Activated CD4-positive, alpha-beta T cell treated with anti-CD3 and anti-CD28 coated beads for 36 hours (primary cell): ENCODE measurements around the gene ADH7. TPM values are rescaled to one million over a fixed set of nuclear protein-coding genes. Genes with fewer than 3 reads are reported as not detected.
A peak's percentile ranks its signal among the peaks of the same experiment; 100 is the strongest.
"Not testable (repeated sequence)": the region's sequence is repeated elsewhere in the genome, so short reads cannot be mapped to it uniquely, and the experiment has no call there.

ENCODE experiments used
- ATAC-seq: fragments of 200-7000 bp; cut with Tn5 transposase; one replicate; pipeline ENCODE4 v1.10.0; 2021; ENCODE audit warnings: mild to moderate bottlenecking, moderate library complexity
- CTCF ChIA-PET: fragments of 350-600 bp; sonication (Branson Sonifier 250); formaldehyde crosslinking; loops from one replicate; lab custom pipeline; 2021; ENCODE audit warnings: antibody characterized with exemption; lab: Charles Lee
- POLR2A ChIA-PET: fragments of 350-600 bp; sonication (Branson Sonifier 250); formaldehyde crosslinking; loops from one replicate; lab custom pipeline; 2021; ENCODE audit warnings: antibody characterized with exemption, inconsistent platforms; lab: Charles Lee
- DNase-seq: peaks from one replicate; pipeline ENCODE4 v3.0.0-alpha.2; 2020
- H3K27ac Mint-ChIP-seq: one replicate; pipeline ENCODE4 v1.8.0; 2021; ENCODE audit warnings: mixed read lengths
- H3K27me3 Mint-ChIP-seq: one replicate; pipeline ENCODE4 v1.8.0; 2021; ENCODE audit warnings: mixed read lengths
- H3K36me3 Mint-ChIP-seq: one replicate; pipeline ENCODE4 v1.8.0; 2021; ENCODE audit warnings: low read depth, mixed read lengths
- H3K4me1 Mint-ChIP-seq: one replicate; pipeline ENCODE4 v1.8.0; 2021; ENCODE audit warnings: mixed read lengths
- H3K4me3 Mint-ChIP-seq: one replicate; pipeline ENCODE4 v1.8.0; 2021; ENCODE audit warnings: mild to moderate bottlenecking, moderate library complexity, mixed read lengths
- H3K9me3 Mint-ChIP-seq: one replicate; pipeline ENCODE4 v1.8.0; 2021; ENCODE audit warnings: low read depth, mixed read lengths
- intact Hi-C, 2 experiments: fragments of 100-400 bp; cut with DNase I in 1 of 2; cut with micrococcal nuclease in 1 of 2; formaldehyde crosslinking; loops; one replicate each; pipeline versions ENCODE4 v1.14.2 to v1.15.1; 2022 to 2024; cut with DNase I, micrococcal nuclease
- total RNA-seq, 2 experiments: library from RNA; stranded (reverse); gene quantifications; one replicate each; pipeline ENCODE4 v1.2.3, GENCODE V29; 2021

ADH7 gene
- total RNA-seq, 2 experiments from 2014 or later, result not detected

DNA sequence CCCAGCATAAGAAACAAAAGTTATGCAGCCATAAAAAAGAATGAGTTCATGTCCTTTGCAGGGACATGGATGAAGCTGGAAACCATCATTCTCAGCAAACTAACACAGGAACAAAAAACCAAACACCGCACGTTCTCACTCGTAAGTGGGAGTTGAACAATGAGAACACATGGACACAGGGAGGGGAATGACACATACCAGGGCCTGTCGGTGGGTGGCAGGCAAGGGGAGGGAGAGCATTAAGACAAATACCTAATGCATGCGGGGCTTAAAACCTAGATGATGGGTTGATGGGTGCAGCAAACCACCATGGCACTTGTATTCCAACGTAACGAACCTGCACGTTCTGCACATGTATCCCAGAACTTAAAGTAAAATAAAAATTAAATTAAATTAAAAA lies 19.4 kb downstream of the ADH7 start:
- H3K9me3 Mint-ChIP-seq, H3K27me3 Mint-ChIP-seq, DNase-seq, ATAC-seq, H3K27ac Mint-ChIP-seq, H3K4me3 Mint-ChIP-seq, H3K36me3 Mint-ChIP-seq, intact Hi-C loops, H3K4me1 Mint-ChIP-seq: not testable (repeated sequence)
- ChIA-PET CTCF (interaction anchor here (0.6 to 1.1 kb wide), 2 partner anchors 12 to 38 kb away, joined by 3 to 4 read pairs; no protein-coding TSS in a partner anchor), POLR2A (interaction anchor here (0.5 kb wide), 1 partner anchor 1015 kb away, joined by 3 read pairs; no protein-coding TSS in a partner anchor)

DNA sequence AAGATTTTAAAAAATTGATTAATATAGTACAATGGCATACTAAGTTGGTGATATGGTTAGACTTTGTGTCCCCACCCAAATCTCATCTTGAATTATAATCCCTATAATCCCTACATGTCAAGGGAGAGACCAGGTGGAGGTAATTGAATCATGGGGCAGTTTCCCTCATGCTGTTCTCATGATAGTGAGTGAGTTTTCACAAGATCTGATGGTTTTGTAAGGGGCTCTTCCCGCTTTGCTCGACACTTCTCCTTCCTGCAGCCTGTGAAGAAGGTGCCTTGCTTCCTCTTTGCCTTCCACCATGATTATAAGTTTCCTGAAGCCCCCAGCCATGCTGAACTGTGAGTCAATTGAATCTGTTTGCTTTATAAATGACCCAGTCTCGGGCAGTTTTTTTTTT lies 20.2 kb downstream of the ADH7 start:
- DNase-seq, H3K4me1 Mint-ChIP-seq, ATAC-seq, H3K27ac Mint-ChIP-seq, POLR2A ChIA-PET, H3K4me3 Mint-ChIP-seq, intact Hi-C loops, H3K36me3 Mint-ChIP-seq, H3K9me3 Mint-ChIP-seq, H3K27me3 Mint-ChIP-seq: not testable (repeated sequence)
- CTCF ChIA-PET, result interaction anchor here (0.7 to 1.5 kb wide), 3 partner anchors 10 to 54 kb away, joined by 3 to 5 read pairs (median 4); no protein-coding TSS in a partner anchor

- no peaks in the 10 kb centered on the region for H3K27me3 Mint-ChIP-seq
- DNase-seq, result no peak
- no peaks in the 10 kb centered on the region for H3K9me3 Mint-ChIP-seq
- H3K27ac Mint-ChIP-seq, result no peak overlapping the region
- ATAC-seq, result no peak
- H3K36me3 Mint-ChIP-seq, result no peaks in the 10 kb centered on the region
- CTCF ChIA-PET, result interaction anchor here (0.7 to 1.5 kb wide), 4 partner anchors 9 to 54 kb away, joined by 3 to 5 read pairs (median 4); no protein-coding TSS in a partner anchor
- POLR2A ChIA-PET, result no interaction called here
- H3K4me3 Mint-ChIP-seq, result no peak overlapping the region
- intact Hi-C loops, result no loop called here
- H3K4me1 Mint-ChIP-seq, result no peaks in the 10 kb centered on the region
Observed at GRCh38 chr4:99414401-99414800, 20.7 kb downstream of the ADH7 start.

GRCh38 chr4:99413140-99413539 lies 22.0 kb downstream of the ADH7 start:
- H3K27ac Mint-ChIP-seq, result no peak overlapping the region
- intact Hi-C loops, result no loop called here
- ChIA-PET POLR2A (no interaction called here), CTCF (interaction anchor here (1.2 kb wide), 1 partner anchor 9 kb away, joined by 3 read pairs; no protein-coding TSS in a partner anchor)
- H3K4me1 Mint-ChIP-seq, result no peaks in the 10 kb centered on the region
- ATAC-seq (no peak), DNase-seq (no peak)
- no peak overlapping the region for H3K4me3 Mint-ChIP-seq
- H3K27me3 Mint-ChIP-seq, result no peaks in the 10 kb centered on the region
- no peaks in the 10 kb centered on the region for H3K36me3 Mint-ChIP-seq
- no peaks in the 10 kb centered on the region for H3K9me3 Mint-ChIP-seq

DNA sequence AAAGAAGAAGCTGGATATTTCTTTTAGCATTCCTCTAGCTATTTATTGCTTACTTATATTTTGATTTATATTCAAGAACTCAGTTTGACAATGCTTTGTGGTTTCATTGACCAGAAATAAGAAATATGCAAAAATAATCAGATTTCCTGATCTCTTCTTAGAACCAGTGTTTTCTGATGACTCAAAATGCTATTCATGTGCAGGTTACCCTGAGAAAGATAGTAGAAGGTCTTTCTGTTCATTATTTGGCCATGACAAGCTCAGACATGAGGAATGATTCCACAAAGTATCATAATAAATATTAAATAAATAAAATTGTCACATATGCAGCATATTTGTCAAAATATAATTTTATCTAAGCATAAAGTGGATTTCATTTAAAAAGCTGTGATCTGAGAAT lies 24.1 kb downstream of the ADH7 start:
- ChIA-PET POLR2A (interaction anchor here (0.7 kb wide), 1 partner anchor 189 kb away, joined by 3 read pairs; no protein-coding TSS in a partner anchor), CTCF (interaction anchor here (0.7 to 2.5 kb wide), 7 partner anchors 8 to 792 kb away, joined by 3 to 18 read pairs (median 3); no protein-coding TSS in a partner anchor)
- DNase-seq, result no peak
- ATAC-seq, result no peak
- H3K9me3 Mint-ChIP-seq, result no peaks in the 10 kb centered on the region
- no peaks in the 10 kb centered on the region for H3K36me3 Mint-ChIP-seq
- H3K27me3 Mint-ChIP-seq, result peaks cover 1% of the 10 kb centered on the region
- no peaks in the 10 kb centered on the region for H3K4me1 Mint-ChIP-seq
- H3K27ac Mint-ChIP-seq, result no peak overlapping the region
- H3K4me3 Mint-ChIP-seq, result no peak overlapping the region
- intact Hi-C loops, result no loop called here

GRCh38 chr4:99410075-99410474 lies 25.1 kb downstream of the ADH7 start:
- Mint-ChIP-seq H3K27ac (no peak overlapping the region), H3K4me3 (no peak overlapping the region), H3K36me3 (no peaks in the 10 kb centered on the region), H3K27me3 (peaks cover 1% of the 10 kb centered on the region), H3K4me1 (no peaks in the 10 kb centered on the region), H3K9me3 (no peaks in the 10 kb centered on the region)
- DNase-seq (no peak), ATAC-seq (no peak)
- intact Hi-C loops, result no loop called here
- ChIA-PET POLR2A (interaction anchor here (0.7 kb wide), 1 partner anchor 188 kb away, joined by 3 read pairs; no protein-coding TSS in a partner anchor), CTCF (interaction anchor here (1.0 to 2.5 kb wide), 4 partner anchors 28 to 59 kb away, joined by 3 to 18 read pairs (median 4); no protein-coding TSS in a partner anchor)

DNA sequence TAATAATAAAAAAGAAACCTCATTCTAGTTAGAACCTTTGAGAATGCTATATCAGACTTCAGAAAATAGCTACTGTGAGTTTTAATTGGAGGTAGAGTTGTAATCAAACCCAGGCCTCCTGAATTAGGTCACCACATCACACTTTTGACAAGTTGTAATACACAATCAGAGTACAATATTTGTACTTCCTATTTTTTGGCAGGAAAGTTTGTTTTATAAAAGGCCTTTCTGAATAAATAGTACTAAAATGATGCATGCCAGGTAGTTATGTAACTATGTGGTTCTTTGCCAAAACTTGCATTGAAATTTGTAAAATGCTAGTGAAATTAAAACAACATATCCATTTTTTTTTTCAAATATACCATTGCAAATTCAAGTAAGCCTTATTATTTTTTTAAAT lies 26.8 kb downstream of the ADH7 start:
- DNase-seq (no peak), ATAC-seq (no peak)
- no peaks in the 10 kb centered on the region for H3K36me3 Mint-ChIP-seq
- intact Hi-C loops, result loop anchor here (5.0 to 10.0 kb wide), 4 partner anchors 414 to 944 kb away; partner anchors contain the start of gene METAP1 (in 1 of the 2)
- no peak overlapping the region for H3K4me3 Mint-ChIP-seq
- POLR2A ChIA-PET, result no interaction called here
- H3K9me3 Mint-ChIP-seq, result no peaks in the 10 kb centered on the region
- H3K27me3 Mint-ChIP-seq, result peaks cover 1% of the 10 kb centered on the region
- H3K4me1 Mint-ChIP-seq, result peaks cover 7% of the 10 kb centered on the region
- CTCF ChIA-PET, result interaction anchor here (0.9 kb wide), 1 partner anchor 55 kb away, joined by 3 read pairs; no protein-coding TSS in a partner anchor
- no peak overlapping the region for H3K27ac Mint-ChIP-seq

GRCh38 chr4:99405433-99406115 lies 29.6 kb downstream of the ADH7 start:
- ATAC-seq (peak; percentile 50), DNase-seq (peak; percentile 72)
- CTCF ChIA-PET, result interaction anchor here (0.6 to 1.5 kb wide), 15 partner anchors 9 to 1187 kb away, joined by 3 to 7 read pairs (median 3); partner anchors contain the start of gene ADH5
- intact Hi-C loops, result loop anchor here (1.0 to 10.0 kb wide), 9 partner anchors 57 to 1255 kb away; partner anchors contain the start of gene METAP1 (in 2 of the 2)
- H3K4me3 Mint-ChIP-seq, result no peak overlapping the region
- no peak overlapping the region for H3K27ac Mint-ChIP-seq
- H3K9me3 Mint-ChIP-seq, result no peaks in the 10 kb centered on the region
- peaks cover 1% of the 10 kb centered on the region for H3K27me3 Mint-ChIP-seq
- no peaks in the 10 kb centered on the region for H3K36me3 Mint-ChIP-seq
- POLR2A ChIA-PET, result no interaction called here
- H3K4me1 Mint-ChIP-seq, result peaks cover 7% of the 10 kb centered on the region

DNA sequence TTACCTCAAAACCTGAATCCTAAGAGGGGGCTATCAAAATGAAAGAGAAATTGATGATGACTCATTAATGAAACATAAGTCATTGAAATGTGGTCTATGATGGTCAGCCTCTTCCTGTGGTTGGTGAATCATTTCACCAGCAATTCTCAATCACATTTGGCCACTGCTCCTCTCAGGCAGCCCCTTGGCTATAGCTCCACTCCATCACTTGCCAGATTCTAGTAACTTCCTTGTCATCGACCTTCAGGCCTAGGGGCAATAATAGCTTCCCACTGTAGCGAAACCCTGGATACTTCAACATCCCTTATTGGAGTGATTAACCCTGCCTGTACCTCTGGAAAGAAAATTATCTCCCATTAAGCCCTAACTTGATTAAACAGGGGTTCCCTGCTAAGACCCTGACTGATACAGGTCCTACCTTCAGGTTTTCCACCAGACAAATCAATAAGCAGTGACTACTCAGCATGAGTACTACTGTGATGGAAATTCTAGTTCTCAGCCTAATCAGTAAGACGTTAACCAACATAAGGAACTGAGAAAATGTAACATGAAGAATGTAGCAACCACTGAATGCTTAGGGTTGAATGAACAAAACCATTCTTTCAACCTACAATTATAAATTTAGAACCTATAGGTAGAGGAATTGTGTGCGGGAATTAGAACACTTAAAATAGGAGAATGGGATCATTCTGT lies 30.4 kb downstream of the ADH7 start:
- H3K27ac Mint-ChIP-seq, result no peak overlapping the region
- DNase-seq, result no peak
- intact Hi-C loops, result loop anchor here (1.0 to 10.0 kb wide), 10 partner anchors 58 to 1254 kb away; partner anchors contain the start of gene METAP1 (in 2 of the 2)

DNA sequence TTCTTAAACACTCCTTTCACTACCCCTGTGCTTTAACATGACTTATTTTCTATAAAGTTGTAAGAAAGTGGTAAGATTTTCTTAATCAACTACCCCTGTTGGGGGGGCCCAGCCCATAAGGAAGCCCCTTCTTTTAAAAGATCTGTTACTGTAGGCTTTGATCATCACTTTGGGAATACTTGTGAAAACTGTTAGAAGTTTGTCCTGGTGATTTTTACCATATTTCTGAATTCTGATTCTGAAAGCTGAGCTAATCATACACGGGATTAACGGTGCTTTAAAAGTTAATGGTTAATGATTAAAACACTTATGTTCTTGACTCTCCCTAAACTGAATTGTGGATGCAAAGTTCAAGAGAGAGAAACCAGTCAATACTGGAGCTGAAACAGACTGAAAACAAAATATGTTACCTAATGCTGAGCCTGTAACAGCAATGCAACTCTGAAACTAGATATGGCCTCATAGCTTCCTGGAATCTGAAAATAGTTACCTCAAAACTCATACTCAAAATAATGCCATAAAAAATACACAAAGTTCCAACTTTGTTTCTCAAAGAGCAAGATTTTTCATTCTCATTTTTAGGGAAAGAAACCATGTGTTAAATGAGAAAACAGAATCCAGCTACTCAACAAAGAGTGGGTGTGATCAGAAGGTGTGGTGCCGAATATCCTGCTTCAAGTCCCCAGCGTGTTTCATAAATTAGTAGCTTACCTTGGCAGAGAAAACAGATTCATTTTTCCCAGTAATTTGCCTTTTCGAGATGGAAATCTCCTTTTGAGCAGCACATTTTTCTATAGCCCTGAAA lies 31.6 kb downstream of the ADH7 start:
- Mint-ChIP-seq H3K36me3 (no peaks in the 10 kb centered on the region), H3K4me1 (peaks cover 7% of the 10 kb centered on the region), H3K27ac (no peak overlapping the region), H3K27me3 (peaks cover 1% of the 10 kb centered on the region), H3K9me3 (no peaks in the 10 kb centered on the region), H3K4me3 (no peak overlapping the region)
- no peak for DNase-seq
- ChIA-PET CTCF (interaction anchor here (0.8 to 2.1 kb wide), 9 partner anchors 8 to 1252 kb away, joined by 3 to 10 read pairs (median 4); partner anchors contain the start of gene METAP1), POLR2A (interaction anchor here (0.7 kb wide), 1 partner anchor 150 kb away, joined by 3 read pairs; no protein-coding TSS in a partner anchor)
- intact Hi-C loops, result loop anchor here (2.0 to 10.0 kb wide), 6 partner anchors 59 to 1253 kb away; partner anchors contain the start of gene METAP1 (in 2 of the 2)
- no peak for ATAC-seq

More for the DNA sequence above, 30.4 kb downstream of the ADH7 start:
- no peak overlapping the region for H3K4me3 Mint-ChIP-seq
- ChIA-PET CTCF (interaction anchor here (0.6 to 2.1 kb wide), 17 partner anchors 9 to 1188 kb away, joined by 3 to 10 read pairs (median 3); partner anchors contain the start of gene ADH5), POLR2A (no interaction called here)
- peak; percentile 71 for ATAC-seq
- no peaks in the 10 kb centered on the region for H3K36me3 Mint-ChIP-seq
- H3K4me1 Mint-ChIP-seq, result peaks cover 7% of the 10 kb centered on the region
- H3K27me3 Mint-ChIP-seq, result peaks cover 1% of the 10 kb centered on the region
- H3K9me3 Mint-ChIP-seq, result no peaks in the 10 kb centered on the region
